Thyroid gland (tissue), 4 donors: Measurements from ENCODE around the gene HAP1.

Source experiments
- CTCF ChIP-seq, 6 experiments: fragments of 200-600 bp in 3 of 6; fragments of 450-650 bp in 3 of 6; sonication (generic) in 3 of 6; IDR thresholded peaks; one replicate each; pipeline ENCODE4 v1.5.1; 2016 to 2019; ENCODE audit warnings: antibody characterized with exemption in 6 of 6, mild to moderate bottlenecking in 2 of 6, inconsistent platforms in 1 of 6, moderate library complexity in 1 of 6
- POLR2A ChIP-seq, 2 donors: fragments of 450-650 bp; IDR thresholded peaks; one replicate each; pipeline ENCODE4 v1.6.1; 2017; ENCODE audit warnings: antibody characterized with exemption in 2 of 2, mild to moderate bottlenecking in 2 of 2, moderate library complexity in 1 of 2

- TF ChIP-seq CTCF (IDR thresholded peaks at IDR 0.05) (no peak), POLR2A (IDR thresholded peaks at IDR 0.05) (no peak)
Observed at GRCh38 chr17:41775394-41776226, 41.2 kb upstream of the HAP1 start.
